Measurements from ENCODE around the gene USH1C. TPM values are rescaled to one million over a fixed set of nuclear protein-coding genes. Genes with fewer than 3 reads are reported as not detected.

USH1C gene
- total RNA-seq, 1 experiment from 2014 or later: 1.0 TPM

GRCh38 chr11:17588166-17588565 lies 44.0 kb upstream of the USH1C start:
- Histone ChIP-seq H3K18ac (ENCODE audit: insufficient read length, low read depth, low read length) (no peak overlapping the region), H3K79me1 (ENCODE audit: insufficient read depth, low read depth, low read length, poor library complexity, severe bottlenecking) (no peaks in the 10 kb centered on the region), H2BK120ac (ENCODE audit: low read depth, low read length, poor library complexity, severe bottlenecking) (no peak overlapping the region), H3K4ac (ENCODE audit: low read depth, low read length) (no peak overlapping the region), H2AK5ac (ENCODE audit: insufficient read length, low read length) (no peak overlapping the region), H3K27ac (ENCODE audit: insufficient read length, low read depth, low read length) (no peak overlapping the region), H3K4me2 (ENCODE audit: insufficient read depth, insufficient read length, low read length) (no peak overlapping the region), H2BK15ac (ENCODE audit: low read depth, low read length) (no peak overlapping the region), H2BK12ac (ENCODE audit: insufficient read length, low read depth, low read length) (no peak overlapping the region), H2AFZ (ENCODE audit: low read length) (no peak overlapping the region), H4K91ac (ENCODE audit: insufficient read length, low read depth, low read length) (no peak overlapping the region), H3K79me2 (ENCODE audit: insufficient read depth, low read length) (no peaks in the 10 kb centered on the region), H3K14ac (ENCODE audit: insufficient read depth, low read length) (no peak overlapping the region), H3K56ac (ENCODE audit: insufficient read length, low read depth, low read length) (no peak overlapping the region), H3K9me3 (ENCODE audit: control insufficient read depth, low read depth, low read length) (peaks cover 1% of the 10 kb centered on the region), H3K23me2 (ENCODE audit: insufficient read length, low read depth, low read length, poor library complexity, severe bottlenecking) (no peaks in the 10 kb centered on the region), H3K23ac (ENCODE audit: insufficient read length, low read depth, low read length) (no peak overlapping the region), H3K9ac (ENCODE audit: extremely low read depth, insufficient read length, low read length) (no peak overlapping the region), H4K5ac (ENCODE audit: insufficient read length, low read depth, low read length) (no peak overlapping the region), H3T11ph (ENCODE audit: low read length) (no peak overlapping the region), H3K4me1 (ENCODE audit: insufficient read depth, low read length) (no peaks in the 10 kb centered on the region), H2BK5ac (ENCODE audit: insufficient read length, low read length) (no peak overlapping the region), H4K20me1 (ENCODE audit: control insufficient read depth, insufficient read depth, insufficient read length) (peaks cover 3% of the 10 kb centered on the region), H2BK20ac (ENCODE audit: low read depth, low read length, poor library complexity, severe bottlenecking) (no peak overlapping the region), H4K8ac (replicated peaks; ENCODE audit: insufficient read length, low read depth, low read length) (no peak overlapping the region), H3K27me3 (ENCODE audit: insufficient read depth, low read length) (peaks cover 2% of the 10 kb centered on the region; the same call in 1 of the 2 replicates)
- no peaks in the 10 kb centered on the region for H3K4me1 Mint-ChIP-seq
- H3K27ac Mint-ChIP-seq: no peak overlapping the region
- H3K36me3 Mint-ChIP-seq (ENCODE audit: insufficient read depth in 1 of 3, low read depth in 3 of 3): no peaks in the 10 kb centered on the region
- H3K4me3 Mint-ChIP-seq: no peak overlapping the region
- no CpG with 5 or more reads among the region's 8 CpGs for WGBS (ENCODE audit: extremely low coverage, insufficient read length, low lambda C conversion rate)
- H3K9me3 Mint-ChIP-seq: peaks cover 0 to 1% of the 10 kb centered on the region in 2 experiments; a peak in 2 of 5 replicates
- TF ChIP-seq CTCF (conservative IDR thresholded peaks at IDR 0.05): no peak
- DNase-seq: no peak
- peaks cover 7% of the 10 kb centered on the region for H3K27me3 Mint-ChIP-seq (ENCODE audit: low read depth)
